Neuronal stem cell (in vitro differentiated cells): ENCODE measurements around the gene SEMA6A.

Experiments
- DNase-seq: peaks from one replicate; pipeline ENCODE4 v3.0.0-alpha.2; 2013; ENCODE audit warnings: low spot score
- H2AFZ ChIP-seq: one replicate; pipeline ENCODE4 v1.6.1; 2013; ENCODE audit warnings: mild to moderate bottlenecking, low read length, inconsistent platforms
- H2AK5ac ChIP-seq: 2 replicates; pipeline ENCODE4 v1.6.1; 2013; ENCODE audit warnings: low read depth, mild to moderate bottlenecking, inconsistent platforms, low read length, moderate library complexity, mixed read lengths
- H2BK120ac ChIP-seq: 2 replicates; pipeline ENCODE4 v1.6.1; 2013; ENCODE audit warnings: low read depth, mild to moderate bottlenecking, inconsistent platforms, low read length, moderate library complexity, mixed read lengths
- H2BK12ac ChIP-seq: one replicate; pipeline ENCODE4 v1.6.1; 2013; ENCODE audit warnings: low read length, inconsistent platforms
- H2BK15ac ChIP-seq: 2 replicates; pipeline ENCODE4 v1.6.1; 2013; ENCODE audit warnings: mild to moderate bottlenecking, low read length, inconsistent platforms, mixed read lengths
- H2BK5ac ChIP-seq: one replicate; pipeline ENCODE4 v1.6.1; 2013; ENCODE audit warnings: inconsistent platforms, mild to moderate bottlenecking, low read length, moderate library complexity
- H3K14ac ChIP-seq: one replicate; pipeline ENCODE4 v1.6.1; 2013; ENCODE audit warnings: low read length, inconsistent platforms
- H3K18ac ChIP-seq: 2 replicates; pipeline ENCODE4 v1.6.1; 2013; ENCODE audit warnings: low read length, inconsistent platforms
- H3K23ac ChIP-seq: 2 replicates; pipeline ENCODE4 v1.6.1; 2013; ENCODE audit warnings: low read depth, mild to moderate bottlenecking, mixed read lengths, low read length, inconsistent platforms; ENCODE audit not compliant: poor library complexity
- H3K27ac ChIP-seq: replicated peaks from 3 replicates; pipeline ENCODE4 v1.5.1; 2013; ENCODE audit warnings: low read length, inconsistent platforms
- H3K27me3 ChIP-seq, 3 experiments: 2 replicates each; pipeline ENCODE4 v1.6.1; 2013; ENCODE audit warnings: low read length in 3 of 3, mild to moderate bottlenecking in 2 of 3, inconsistent platforms in 1 of 3, low read depth in 1 of 3, mixed read lengths in 1 of 3, moderate library complexity in 1 of 3; ENCODE audit not compliant: control insufficient read depth in 3 of 3, insufficient read depth in 3 of 3
- H3K36me3 ChIP-seq, 2 donors: replicated peaks in 1 of 2; 2 replicates each; pipeline ENCODE4 v1.6.1; 2013; ENCODE audit warnings: low read length in 2 of 2; ENCODE audit not compliant: control insufficient read depth in 2 of 2, insufficient read depth in 2 of 2
- H3K4ac ChIP-seq: 2 replicates; pipeline ENCODE4 v1.6.1; 2013; ENCODE audit warnings: inconsistent platforms, mild to moderate bottlenecking, low read length, moderate library complexity
- H3K4me1 ChIP-seq, 2 donors: 1 replicate in 1 of 2; 2 replicates in 1 of 2; pipeline ENCODE4 v1.6.1; 2013; ENCODE audit warnings: low read length in 2 of 2, low read depth in 1 of 2; ENCODE audit not compliant: control insufficient read depth in 2 of 2, insufficient read depth in 1 of 2
- H3K4me2 ChIP-seq: one replicate; pipeline ENCODE4 v1.6.1; 2013; ENCODE audit warnings: mild to moderate bottlenecking, low read length, inconsistent platforms; ENCODE audit not compliant: insufficient read depth, poor library complexity, severe bottlenecking
- H3K4me3 ChIP-seq, 2 donors: 2 replicates each; pipeline ENCODE4 v1.5.1; 2013; ENCODE audit warnings: low read length in 2 of 2, mild to moderate bottlenecking in 2 of 2, inconsistent platforms in 1 of 2, moderate library complexity in 1 of 2
- H3K79me1 ChIP-seq: one replicate; pipeline ENCODE4 v1.6.1; 2013; ENCODE audit warnings: low read depth, mild to moderate bottlenecking, inconsistent platforms, low read length, moderate library complexity
- H3K9ac ChIP-seq: one replicate; pipeline ENCODE4 v1.6.1; 2013; ENCODE audit warnings: mild to moderate bottlenecking, low read depth, low read length, inconsistent platforms; ENCODE audit not compliant: poor library complexity
- H3K9me3 ChIP-seq, 2 donors: replicated peaks in 1 of 2; 2 replicates each; pipeline versions ENCODE3 to v1.6.1; 2013; ENCODE audit warnings: low read length in 2 of 2, mild to moderate bottlenecking in 2 of 2, inconsistent platforms in 1 of 2, low read depth in 1 of 2, mixed read lengths in 1 of 2, moderate library complexity in 1 of 2; ENCODE audit not compliant: control insufficient read depth in 2 of 2, insufficient read depth in 1 of 2
- H4K8ac ChIP-seq: one replicate; pipeline ENCODE4 v1.6.1; 2013; ENCODE audit warnings: low read depth, mild to moderate bottlenecking, inconsistent platforms, low read length, moderate library complexity
- H4K91ac ChIP-seq: one replicate; pipeline ENCODE4 v1.6.1; 2013; ENCODE audit warnings: low read length, low read depth, mild to moderate bottlenecking, inconsistent platforms; ENCODE audit not compliant: poor library complexity
- WGBS, 2 donors: extraction: QIAGEN DNeasy Blood & Tissue Kit; methylation state at CpG; one replicate each; pipeline ENCODE4 v1.1.7; 2013; ENCODE audit warnings: missing lambda C conversion rate in 2 of 2, mixed read lengths in 1 of 2; ENCODE audit not compliant: insufficient read length in 2 of 2, insufficient replicate concordance in 1 of 2; ENCODE audit errors: extremely low coverage in 2 of 2; 5-methylcytosine and 5-hydroxymethylcytosine counted together

The SEMA6A gene

DNA sequence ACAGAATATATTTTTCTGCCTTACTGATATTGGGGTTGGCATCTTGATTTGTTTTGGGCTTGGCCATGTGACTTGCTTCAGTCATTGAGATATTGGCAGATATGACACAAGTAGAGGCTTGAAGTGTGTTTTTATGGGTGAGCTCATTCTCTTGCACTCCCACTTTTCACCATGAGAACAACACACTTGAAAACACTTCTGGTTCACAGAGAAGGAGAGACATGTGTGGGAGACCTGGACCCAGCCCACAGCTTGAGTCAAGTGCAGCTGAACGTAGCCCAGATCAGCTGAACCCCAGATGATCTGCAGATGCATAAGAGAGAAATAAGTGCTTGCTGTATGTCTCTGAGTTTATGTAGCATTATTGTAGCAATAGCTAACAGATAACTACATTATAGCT lies 155.4 kb downstream of the SEMA6A start:
- H3K9me3 ChIP-seq = no peaks in the 10 kb centered on the region
- no peak overlapping the region for H3K4me3 ChIP-seq
- H3K23ac ChIP-seq = no peak overlapping the region
- H2BK5ac ChIP-seq = no peak overlapping the region
- no peaks in the 10 kb centered on the region for H3K36me3 ChIP-seq
- H3K9ac ChIP-seq = peak overlapping the region; percentile 0
- H3K4ac ChIP-seq = no peak overlapping the region
- no peaks in the 10 kb centered on the region for H3K27me3 ChIP-seq
- no peak overlapping the region for H3K4me2 ChIP-seq
- H3K14ac ChIP-seq = no peak overlapping the region
- H2AFZ ChIP-seq = no peak overlapping the region
- no peaks in the 10 kb centered on the region for H3K79me1 ChIP-seq
- no peak overlapping the region for H3K18ac ChIP-seq
- WGBS, 2 donors = no CpG with 5 or more reads among the region's 1 CpG
- no peak for DNase-seq
- H2BK12ac ChIP-seq = no peak overlapping the region
- H2BK120ac ChIP-seq = no peak overlapping the region
- no peak overlapping the region for H3K27ac ChIP-seq
- no peak overlapping the region for H2AK5ac ChIP-seq
- no peak overlapping the region for H4K8ac ChIP-seq
- H3K4me1 ChIP-seq = no peaks in the 10 kb centered on the region
- H2BK15ac ChIP-seq = no peak overlapping the region
- no peak overlapping the region for H4K91ac ChIP-seq

DNA sequence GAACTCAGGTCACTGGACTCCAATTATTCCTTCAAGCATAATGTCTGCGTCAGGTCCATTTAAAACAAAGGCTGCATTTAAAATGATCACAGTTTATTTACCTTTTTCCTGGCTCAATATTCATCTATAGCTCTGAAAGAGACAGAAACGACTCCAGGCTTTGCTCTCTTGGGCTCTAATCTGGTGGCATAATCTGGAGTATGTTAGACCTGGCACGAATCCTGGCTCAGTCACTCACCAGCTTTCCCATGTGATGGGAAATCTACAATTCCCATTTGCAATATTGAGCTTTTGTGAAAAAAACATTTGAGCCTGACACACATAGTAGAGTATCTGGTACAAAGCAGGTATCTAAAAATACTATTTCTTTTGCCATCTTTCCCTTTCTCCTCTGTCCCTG lies 155.8 kb downstream of the SEMA6A start:
- H2BK15ac ChIP-seq = no peak overlapping the region
- H3K23ac ChIP-seq = no peak overlapping the region
- no peak overlapping the region for H3K18ac ChIP-seq
- H3K4me1 ChIP-seq = no peaks in the 10 kb centered on the region
- no peak overlapping the region for H3K4ac ChIP-seq
- H4K91ac ChIP-seq = no peak overlapping the region
- no peaks in the 10 kb centered on the region for H3K27me3 ChIP-seq
- no peak overlapping the region for H2BK12ac ChIP-seq
- no CpG with 5 or more reads among the region's 3 CpGs for WGBS, 2 donors
- H2AFZ ChIP-seq = no peak overlapping the region
- no peak overlapping the region for H3K14ac ChIP-seq
- H2BK120ac ChIP-seq = no peak overlapping the region
- H3K36me3 ChIP-seq = no peaks in the 10 kb centered on the region
- H3K27ac ChIP-seq = no peak overlapping the region
- H4K8ac ChIP-seq = no peak overlapping the region
- no peak overlapping the region for H3K4me2 ChIP-seq
- no peak overlapping the region for H2AK5ac ChIP-seq
- H3K4me3 ChIP-seq = no peak overlapping the region
- no peak for DNase-seq
- no peaks in the 10 kb centered on the region for H3K9me3 ChIP-seq
- no peak overlapping the region for H2BK5ac ChIP-seq
- H3K79me1 ChIP-seq = no peaks in the 10 kb centered on the region
- H3K9ac ChIP-seq = no peak overlapping the region

DNA sequence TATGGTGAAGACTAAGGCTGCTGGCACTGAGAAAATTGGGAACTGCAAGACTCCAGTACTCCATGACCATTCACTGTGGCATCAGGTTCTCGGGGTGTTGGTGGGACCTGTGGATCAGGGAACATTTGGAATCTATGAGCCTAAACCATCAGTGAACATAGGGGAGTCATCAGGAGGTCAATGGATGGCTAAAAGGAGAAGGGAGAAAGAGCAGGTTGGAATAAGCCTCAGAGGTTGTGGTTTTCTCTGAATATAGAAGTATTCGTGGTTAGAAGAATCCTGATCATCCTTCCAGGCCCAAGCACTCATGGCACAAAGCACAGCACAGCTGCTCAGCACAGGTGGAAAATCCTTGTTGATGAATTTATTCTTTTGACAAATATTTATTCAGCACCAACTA lies 156.6 kb downstream of the SEMA6A start:
- Histone ChIP-seq H3K4ac (no peak overlapping the region), H2AFZ (no peak overlapping the region), H4K91ac (no peak overlapping the region), H3K9ac (no peak overlapping the region), H3K9me3 (no peaks in the 10 kb centered on the region), H2AK5ac (no peak overlapping the region), H2BK120ac (no peak overlapping the region), H3K18ac (no peak overlapping the region), H2BK12ac (no peak overlapping the region), H3K23ac (no peak overlapping the region), H3K4me2 (no peak overlapping the region), H2BK5ac (no peak overlapping the region), H3K27me3 (no peaks in the 10 kb centered on the region), H3K79me1 (no peaks in the 10 kb centered on the region), H3K4me1 (no peaks in the 10 kb centered on the region), H3K14ac (no peak overlapping the region), H3K36me3 (no peaks in the 10 kb centered on the region), H2BK15ac (no peak overlapping the region), H3K27ac (no peak overlapping the region), H3K4me3 (no peak overlapping the region), H4K8ac (no peak overlapping the region)
- DNase-seq = no peak
- WGBS, 2 donors = no CpG with 5 or more reads among the region's 2 CpGs

DNA sequence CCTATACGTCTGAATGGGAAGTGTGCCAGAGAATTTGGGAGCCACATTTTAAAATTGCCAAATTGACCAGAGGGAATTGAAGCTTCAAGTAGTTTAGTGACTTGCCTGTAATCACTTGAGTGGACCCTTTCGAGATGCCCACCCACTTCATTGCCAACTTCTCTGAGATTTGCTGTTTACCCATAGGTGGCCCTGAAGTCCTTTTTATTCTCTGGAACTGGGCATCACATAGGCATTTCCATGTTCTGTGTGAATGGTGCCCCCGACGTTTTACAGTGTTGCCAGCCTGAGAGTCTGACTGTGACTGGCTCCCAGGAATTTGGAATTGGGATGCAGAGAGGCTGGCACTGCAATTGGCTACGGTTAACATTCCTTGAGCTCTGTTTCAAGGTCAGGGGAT lies 158.6 kb downstream of the SEMA6A start:
- Histone ChIP-seq H3K9me3 (no peaks in the 10 kb centered on the region), H2BK15ac (no peak overlapping the region), H2BK12ac (no peak overlapping the region), H3K27ac (no peak overlapping the region), H3K4me2 (no peak overlapping the region), H3K18ac (no peak overlapping the region), H3K27me3 (no peaks in the 10 kb centered on the region), H3K4me3 (no peak overlapping the region), H4K8ac (no peak overlapping the region), H3K9ac (no peak overlapping the region), H2BK120ac (no peak overlapping the region), H3K23ac (no peak overlapping the region), H4K91ac (no peak overlapping the region), H3K79me1 (no peaks in the 10 kb centered on the region), H3K4ac (no peak overlapping the region), H3K36me3 (no peaks in the 10 kb centered on the region), H2BK5ac (no peak overlapping the region), H2AFZ (no peak overlapping the region), H2AK5ac (no peak overlapping the region), H3K14ac (no peak overlapping the region), H3K4me1 (no peaks in the 10 kb centered on the region)
- WGBS, 2 donors = no CpG with 5 or more reads among the region's 5 CpGs
- no peak for DNase-seq
